Peyer's patch (tissue), 4 donors: ENCODE results near the gene TTC28. TPM values are rescaled to one million over a fixed set of nuclear protein-coding genes. Genes with fewer than 3 reads are reported as not detected.

Experiments used
- DNase-seq, 3 donors: peaks; one replicate each; pipeline ENCODE4 v3.0.0-alpha.2; 2017 to 2019
- H3K27ac ChIP-seq, 4 donors: fragments of 200-600 bp; sonication (generic); one replicate each; pipeline ENCODE4 v1.5.1; 2016 to 2019
- H3K27me3 ChIP-seq, 2 donors: fragments of 200-600 bp; sonication (generic); one replicate each; pipeline ENCODE4 v1.5.1; 2019
- H3K36me3 ChIP-seq, 3 donors: fragments of 200-600 bp; sonication (generic); one replicate each; pipeline ENCODE4 v1.5.1; 2016 to 2019
- H3K4me1 ChIP-seq, 4 donors: fragments of 200-600 bp; sonication (generic); one replicate each; pipeline ENCODE4 v1.5.1; 2016 to 2019
- H3K4me3 ChIP-seq, 4 donors: fragments of 200-600 bp; sonication (generic); 1 replicate in 3 of 4; 2 replicates in 1 of 4; pipeline ENCODE4 v1.5.1; 2016 to 2019; ENCODE audit warnings: mild to moderate bottlenecking in 1 of 4
- H3K9me3 ChIP-seq, 4 donors: fragments of 200-600 bp; sonication (generic); one replicate each; pipeline ENCODE4 v1.5.1; 2016 to 2019; ENCODE audit warnings: mild to moderate bottlenecking in 1 of 4
- CTCF ChIP-seq, 6 experiments: fragments of 450-650 bp in 4 of 6; fragments of 200-600 bp in 2 of 6; sonication (generic) in 1 of 6; IDR thresholded peaks; one replicate each; pipeline ENCODE4 v1.5.1; 2017 to 2019; ENCODE audit warnings: antibody characterized with exemption in 6 of 6, mild to moderate bottlenecking in 3 of 6, moderate library complexity in 1 of 6
- POLR2A ChIP-seq, 2 donors: fragments of 450-650 bp; IDR thresholded peaks; one replicate each; pipeline ENCODE4 v1.5.1; 2017; ENCODE audit warnings: antibody characterized with exemption in 2 of 2, mild to moderate bottlenecking in 2 of 2, moderate library complexity in 2 of 2
- total RNA-seq, 4 donors: library from RNA; depleted of rRNA; stranded (reverse); fragments of >200 nt; gene quantifications; one replicate each; pipeline ENCODE4 v1.1.0, GENCODE V29; 2016

The TTC28 gene
- total RNA-seq, 4 donors from 2014 or later, result 9.1 to 46.4 (median 35.2) TPM

DNA sequence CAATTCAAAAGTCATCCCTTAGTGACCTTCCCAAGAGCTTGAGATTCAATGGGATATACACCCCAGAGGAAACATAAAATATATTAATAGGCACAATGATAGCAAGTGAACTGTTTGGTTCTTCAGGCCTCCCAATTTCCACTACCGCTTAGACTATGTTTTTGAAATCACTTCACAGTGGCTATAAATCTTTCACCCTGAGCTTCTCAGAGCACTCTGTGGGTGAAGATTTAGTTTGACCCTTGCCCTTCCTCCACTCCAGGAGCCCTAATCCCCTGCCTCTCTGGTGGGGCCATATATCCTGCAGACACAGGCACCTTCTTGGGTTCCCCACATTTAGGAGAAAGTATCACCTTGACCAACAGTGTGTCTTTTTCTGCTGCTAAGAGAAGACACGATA, 573.7 kb downstream of the TTC28 start:
- no peak for DNase-seq
- Histone ChIP-seq H3K9me3 (no peaks in the 10 kb centered on the region), H3K4me3 (no peak overlapping the region), H3K27me3 (no peaks in the 10 kb centered on the region), H3K36me3 (peaks cover 0 to 12% (median 0%) of the 10 kb centered on the region in 3 donors), H3K4me1 (no peaks in the 10 kb centered on the region), H3K27ac (no peak overlapping the region)
- no peak for TF ChIP-seq CTCF (IDR thresholded peaks at IDR 0.05)
- TF ChIP-seq POLR2A (IDR thresholded peaks at IDR 0.05), result no peak

GRCh38 chr22:28105413-28105812, 574.2 kb downstream of the TTC28 start:
- H3K27ac ChIP-seq, result no peak overlapping the region
- H3K4me1 ChIP-seq, result no peaks in the 10 kb centered on the region
- DNase-seq, result no peak
- TF ChIP-seq CTCF (IDR thresholded peaks at IDR 0.05) (no peak), POLR2A (IDR thresholded peaks at IDR 0.05) (no peak)
- no peaks in the 10 kb centered on the region for H3K27me3 ChIP-seq
- H3K4me3 ChIP-seq, result no peak overlapping the region
- H3K36me3 ChIP-seq, result peaks cover 0 to 18% (median 0%) of the 10 kb centered on the region in 3 donors
- H3K9me3 ChIP-seq, result no peaks in the 10 kb centered on the region

DNA sequence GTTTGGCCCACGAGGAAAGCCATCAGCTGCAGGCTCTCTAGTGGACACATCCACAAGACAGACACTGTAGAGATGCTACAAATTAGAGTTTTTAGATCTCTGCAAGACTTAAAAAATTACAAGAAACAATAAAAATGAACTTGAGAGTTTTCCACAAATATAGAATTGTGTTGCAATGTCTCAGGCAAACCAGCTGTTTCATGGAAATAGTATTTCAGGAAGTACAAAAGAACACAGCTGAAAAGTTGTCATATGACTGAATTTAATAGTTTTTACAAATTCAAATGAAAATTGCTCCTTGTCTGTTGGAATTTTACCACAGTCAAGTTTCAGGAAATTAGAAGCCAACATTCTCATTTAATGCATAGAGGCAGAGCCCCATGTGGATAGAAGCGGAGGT, 576.0 kb downstream of the TTC28 start:
- no peak for TF ChIP-seq CTCF (IDR thresholded peaks at IDR 0.05)
- no peak for TF ChIP-seq POLR2A (IDR thresholded peaks at IDR 0.05)
- H3K27ac ChIP-seq, result no peak overlapping the region
- DNase-seq, result no peak

GRCh38 chr22:28102151-28102812, 577.4 kb downstream of the TTC28 start:
- Histone ChIP-seq H3K4me3 (no peak overlapping the region), H3K36me3 (peaks cover 0 to 27% (median 0%) of the 10 kb centered on the region in 3 donors), H3K27ac (peak overlapping the region in 1 of 4 donors; percentile 7), H3K9me3 (no peaks in the 10 kb centered on the region), H3K27me3 (no peaks in the 10 kb centered on the region), H3K4me1 (no peaks in the 10 kb centered on the region)
- DNase-seq, result no peak
- TF ChIP-seq POLR2A (IDR thresholded peaks at IDR 0.05), result no peak
- TF ChIP-seq CTCF (IDR thresholded peaks at IDR 0.05), result no peak

More for the DNA sequence above, 576.0 kb downstream of the TTC28 start:
- Histone ChIP-seq H3K9me3 (no peaks in the 10 kb centered on the region), H3K4me3 (no peak overlapping the region), H3K27me3 (no peaks in the 10 kb centered on the region), H3K4me1 (no peaks in the 10 kb centered on the region), H3K36me3 (peaks cover 0 to 25% (median 0%) of the 10 kb centered on the region in 3 donors)

DNA sequence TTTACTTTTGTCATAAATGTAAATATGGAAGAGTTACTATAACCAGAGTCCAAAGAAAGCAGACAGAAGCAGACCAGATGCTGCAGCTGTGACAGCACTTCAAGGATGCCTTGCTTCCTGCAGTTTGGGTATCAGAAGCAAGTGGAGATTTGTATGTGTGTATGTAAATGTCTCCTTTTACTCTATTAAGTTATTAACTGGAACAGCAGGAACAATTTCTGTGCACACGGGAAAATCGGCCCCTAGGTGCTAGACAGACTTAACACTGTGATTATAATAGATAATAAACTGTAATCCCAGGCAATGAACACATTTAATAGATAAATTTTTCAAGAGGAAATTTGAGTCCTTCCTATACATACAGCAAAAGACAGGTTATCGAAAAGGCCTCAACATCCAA, 582.0 kb downstream of the TTC28 start:
- no peak for DNase-seq
- Histone ChIP-seq H3K4me1 (no peaks in the 10 kb centered on the region), H3K4me3 (no peak overlapping the region), H3K27me3 (no peaks in the 10 kb centered on the region), H3K27ac (no peak overlapping the region), H3K9me3 (no peaks in the 10 kb centered on the region), H3K36me3 (peaks cover 0 to 20% (median 0%) of the 10 kb centered on the region in 3 donors)
- TF ChIP-seq POLR2A (IDR thresholded peaks at IDR 0.05) (no peak), CTCF (IDR thresholded peaks at IDR 0.05) (no peak)
